Breast epithelium (tissue), 4 donors: ENCODE data around the gene ROR2. TPM values are rescaled to one million over a fixed set of nuclear protein-coding genes. Genes with fewer than 3 reads are reported as not detected.
A peak's percentile ranks its signal among the peaks of the same experiment; 100 is the strongest.

Experiments
- DNase-seq, 2 donors: peaks; one replicate each; pipeline ENCODE4 v3.0.0-alpha.2; 2019; ENCODE audit warnings: low spot score in 2 of 2
- H3K27ac ChIP-seq, 2 donors: fragments of 200-600 bp; sonication (generic) in 1 of 2; one replicate each; pipeline ENCODE4 v1.5.1; 2016 to 2019; ENCODE audit warnings: mild to moderate bottlenecking in 1 of 2
- H3K27me3 ChIP-seq, 2 donors: fragments of 200-600 bp; sonication (generic) in 1 of 2; one replicate each; pipeline versions ENCODE4 v1.5.1 to v1.6.0; 2017 to 2019; ENCODE audit warnings: control low read depth in 1 of 2, mild to moderate bottlenecking in 1 of 2
- H3K36me3 ChIP-seq: fragments of 200-600 bp; one replicate; pipeline ENCODE4 v1.5.1; 2019
- H3K4me1 ChIP-seq, 2 donors: fragments of 200-600 bp; sonication (generic); one replicate each; pipeline ENCODE4 v1.5.1; 2016 to 2019; ENCODE audit warnings: control low read depth in 1 of 2
- H3K4me3 ChIP-seq, 3 donors: fragments of 200-600 bp; sonication (generic); 1 replicate in 2 of 3; 2 replicates in 1 of 3; pipeline ENCODE4 v1.5.1; 2016 to 2019; ENCODE audit warnings: mild to moderate bottlenecking in 3 of 3, moderate library complexity in 2 of 3
- H3K9me3 ChIP-seq, 2 donors: fragments of 200-600 bp; sonication (generic) in 1 of 2; one replicate each; pipeline ENCODE4 v1.5.1; 2016 to 2019; ENCODE audit warnings: control low read depth in 1 of 2
- POLR2A ChIP-seq: fragments of 450-650 bp; IDR thresholded peaks from one replicate; pipeline ENCODE4 v1.6.1; 2016; ENCODE audit warnings: antibody characterized with exemption, mild to moderate bottlenecking, moderate library complexity
- POLR2AphosphoS5 ChIP-seq, 3 donors: sonication (generic); formaldehyde crosslinking; IDR thresholded peaks; one replicate each; pipeline ENCODE4 v1.6.1; 2017; ENCODE audit warnings: antibody characterized with exemption in 3 of 3
- intact Hi-C: fragments of 100-400 bp; cut with DNase I; formaldehyde crosslinking; loops from one replicate; pipeline ENCODE4 v1.15.1; 2023; ENCODE audit warnings: low total_unique reads
- total RNA-seq, 3 donors: library from RNA; depleted of rRNA; stranded (reverse); fragments of >200 nt; gene quantifications; one replicate each; pipeline ENCODE4 v1.1.0, GENCODE V29; 2016
- TF ChIP-seq, protein P1 (sequence below), 3 donors: fragments of 450-650 bp; IDR thresholded peaks; one replicate each; pipeline ENCODE4 v1.5.1; 2016 to 2017; ENCODE audit warnings: antibody characterized with exemption in 3 of 3, mild to moderate bottlenecking in 3 of 3, moderate library complexity in 3 of 3

ROR2 gene
- total RNA-seq, 3 donors from 2014 or later, result 2.1 to 25.6 (median 10.2) TPM

- no peaks in the 10 kb centered on the region for H3K9me3 ChIP-seq
- no peak for TF ChIP-seq POLR2A
- no peak for TF ChIP-seq POLR2AphosphoS5 (IDR thresholded peaks at IDR 0.05)
- TF ChIP-seq, protein P1, sequence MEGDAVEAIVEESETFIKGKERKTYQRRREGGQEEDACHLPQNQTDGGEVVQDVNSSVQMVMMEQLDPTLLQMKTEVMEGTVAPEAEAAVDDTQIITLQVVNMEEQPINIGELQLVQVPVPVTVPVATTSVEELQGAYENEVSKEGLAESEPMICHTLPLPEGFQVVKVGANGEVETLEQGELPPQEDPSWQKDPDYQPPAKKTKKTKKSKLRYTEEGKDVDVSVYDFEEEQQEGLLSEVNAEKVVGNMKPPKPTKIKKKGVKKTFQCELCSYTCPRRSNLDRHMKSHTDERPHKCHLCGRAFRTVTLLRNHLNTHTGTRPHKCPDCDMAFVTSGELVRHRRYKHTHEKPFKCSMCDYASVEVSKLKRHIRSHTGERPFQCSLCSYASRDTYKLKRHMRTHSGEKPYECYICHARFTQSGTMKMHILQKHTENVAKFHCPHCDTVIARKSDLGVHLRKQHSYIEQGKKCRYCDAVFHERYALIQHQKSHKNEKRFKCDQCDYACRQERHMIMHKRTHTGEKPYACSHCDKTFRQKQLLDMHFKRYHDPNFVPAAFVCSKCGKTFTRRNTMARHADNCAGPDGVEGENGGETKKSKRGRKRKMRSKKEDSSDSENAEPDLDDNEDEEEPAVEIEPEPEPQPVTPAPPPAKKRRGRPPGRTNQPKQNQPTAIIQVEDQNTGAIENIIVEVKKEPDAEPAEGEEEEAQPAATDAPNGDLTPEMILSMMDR (IDR thresholded peaks at IDR 0.05), result no peak
- no peak overlapping the region for H3K4me3 ChIP-seq
- no peaks in the 10 kb centered on the region for H3K27me3 ChIP-seq
- no peaks in the 10 kb centered on the region for H3K36me3 ChIP-seq
- intact Hi-C loops, result no loop called here
- no peak for DNase-seq
- no peak overlapping the region for H3K27ac ChIP-seq
- H3K4me1 ChIP-seq, result no peaks in the 10 kb centered on the region
Measured at GRCh38 chr9:91835216-91835615, 114.8 kb downstream of the ROR2 start.

DNA sequence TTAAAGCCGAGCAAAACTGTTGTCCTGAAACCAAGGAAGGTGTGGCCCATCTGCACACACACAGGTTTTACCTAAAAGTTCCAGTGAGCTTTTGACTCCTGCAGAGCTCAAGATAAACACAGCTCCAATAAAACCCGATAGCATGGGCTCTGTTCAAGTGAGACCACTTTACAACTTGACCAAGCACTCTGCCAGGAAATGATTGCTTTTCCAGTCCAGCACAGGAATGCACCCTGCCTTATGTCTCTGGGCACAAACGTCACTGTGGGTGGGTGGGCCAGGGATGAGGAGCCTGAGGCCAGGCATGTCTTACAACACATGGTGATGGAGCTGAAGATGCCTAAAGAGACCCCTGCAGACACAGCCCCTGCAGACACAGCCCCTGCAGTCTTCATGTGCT lies 115.3 kb downstream of the ROR2 start:
- H3K9me3 ChIP-seq, result no peaks in the 10 kb centered on the region
- TF ChIP-seq POLR2A (no peak), POLR2AphosphoS5 (IDR thresholded peaks at IDR 0.05) (no peak)
- TF ChIP-seq, protein P1 (IDR thresholded peaks at IDR 0.05), result no peak
- no peaks in the 10 kb centered on the region for H3K27me3 ChIP-seq
- H3K27ac ChIP-seq, result no peak overlapping the region
- intact Hi-C loops, result no loop called here
- H3K36me3 ChIP-seq, result no peaks in the 10 kb centered on the region
- H3K4me1 ChIP-seq, result no peaks in the 10 kb centered on the region
- no peak overlapping the region for H3K4me3 ChIP-seq
- DNase-seq, result no peak

DNA sequence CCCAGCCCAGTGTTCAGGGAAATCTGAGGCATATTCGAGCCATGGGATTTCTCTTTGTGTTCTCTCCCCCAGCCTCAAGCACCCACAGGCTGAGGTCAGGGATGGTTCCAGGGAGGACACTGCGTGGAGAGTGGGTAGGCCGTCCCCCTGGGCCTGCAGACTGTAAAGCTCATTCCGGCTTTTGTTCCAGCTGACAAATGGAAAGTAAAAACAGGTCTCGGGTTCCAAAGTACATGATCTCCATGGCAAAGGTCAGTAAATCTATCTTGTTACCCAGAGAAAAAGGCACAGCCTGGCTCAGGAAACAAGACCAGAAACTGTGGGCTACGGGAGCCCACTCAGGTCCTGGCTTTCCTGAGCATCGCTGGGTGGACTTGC lies 116.2 kb downstream of the ROR2 start:
- Histone ChIP-seq H3K36me3 (no peaks in the 10 kb centered on the region), H3K4me1 (no peaks in the 10 kb centered on the region), H3K4me3 (peak overlapping the region in 1 of 3 donors; percentile 11), H3K27me3 (no peaks in the 10 kb centered on the region), H3K9me3 (no peaks in the 10 kb centered on the region), H3K27ac (peak overlapping the region in 1 of 2 donors; percentile 19)
- no peak for DNase-seq
- TF ChIP-seq POLR2A (no peak), POLR2AphosphoS5 (IDR thresholded peaks at IDR 0.05) (no peak)
- TF ChIP-seq, protein P1 (IDR thresholded peaks at IDR 0.05), result no peak
- intact Hi-C loops, result no loop called here

DNA sequence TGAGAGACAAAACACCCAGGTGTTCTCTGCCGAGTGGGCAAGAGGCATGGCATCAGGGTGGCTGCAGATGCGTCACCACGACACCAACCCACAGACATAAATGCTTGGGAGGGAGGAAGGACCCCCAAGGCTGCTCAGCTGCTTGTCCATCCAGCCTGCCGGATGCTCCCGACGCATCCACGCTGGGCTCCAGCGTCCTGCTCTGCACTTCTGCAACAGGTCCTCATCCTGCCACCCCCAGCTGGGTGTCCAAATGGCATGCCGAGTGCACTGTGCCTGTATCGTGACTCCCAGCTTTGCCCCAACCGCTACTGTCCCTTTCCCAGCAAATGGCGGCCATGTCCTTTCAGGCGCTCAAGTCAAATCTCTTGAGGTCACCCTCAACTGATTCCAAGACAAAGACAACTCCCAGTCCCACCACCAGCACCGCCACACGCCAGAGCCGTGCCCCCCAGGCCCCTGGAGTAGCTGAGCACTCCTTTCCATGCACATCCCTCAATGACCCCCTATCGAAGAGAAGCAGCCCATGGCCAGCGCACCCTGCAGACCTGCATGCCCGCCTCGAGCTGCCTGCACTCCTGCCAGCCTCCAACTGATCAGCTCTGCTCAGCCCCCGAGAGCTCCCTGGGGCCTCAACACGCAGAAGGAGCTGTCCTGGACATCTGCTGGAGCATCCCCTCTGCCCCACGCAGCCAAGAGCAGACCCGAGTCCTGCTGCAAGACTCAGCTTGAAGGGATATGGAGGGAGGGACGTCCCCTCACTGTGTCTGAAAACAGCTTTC lies 116.7 kb downstream of the ROR2 start:
- Histone ChIP-seq H3K36me3 (no peaks in the 10 kb centered on the region), H3K27me3 (no peaks in the 10 kb centered on the region), H3K4me3 (peak overlapping the region in 1 of 3 donors; percentile 11), H3K4me1 (no peaks in the 10 kb centered on the region), H3K9me3 (no peaks in the 10 kb centered on the region), H3K27ac (peak overlapping the region in 1 of 2 donors; percentile 19)
- TF ChIP-seq, protein P1 (IDR thresholded peaks at IDR 0.05), result no peak
- TF ChIP-seq POLR2AphosphoS5 (IDR thresholded peaks at IDR 0.05) (no peak), POLR2A (no peak)
- DNase-seq, result no peak
- intact Hi-C loops, result no loop called here

DNA sequence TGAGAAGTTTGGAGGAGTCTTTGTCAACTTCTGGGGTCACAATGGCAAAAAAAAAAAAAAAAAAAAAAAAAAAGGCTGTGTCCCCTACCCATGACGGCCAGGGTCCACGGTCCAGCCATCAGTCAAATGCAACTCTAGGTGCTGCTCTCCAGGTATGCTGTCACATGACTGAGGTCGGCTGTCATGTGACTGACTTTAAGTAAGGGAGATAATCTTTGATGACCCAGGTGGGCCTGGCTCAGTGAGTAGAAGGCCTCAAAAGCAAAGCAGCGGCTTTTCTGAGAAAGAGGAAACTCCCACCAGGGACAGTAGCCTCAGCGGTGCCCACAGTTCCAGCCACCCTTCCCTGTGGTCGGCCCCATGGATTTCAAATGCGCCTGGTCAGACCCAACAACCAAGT lies 117.7 kb downstream of the ROR2 start:
- TF ChIP-seq, protein P1 (IDR thresholded peaks at IDR 0.05), result no peak
- TF ChIP-seq POLR2A, result no peak
- TF ChIP-seq POLR2AphosphoS5 (IDR thresholded peaks at IDR 0.05), result no peak
- intact Hi-C loops, result no loop called here
- no peak for DNase-seq
- Histone ChIP-seq H3K27ac (no peak overlapping the region), H3K9me3 (no peaks in the 10 kb centered on the region), H3K36me3 (no peaks in the 10 kb centered on the region), H3K27me3 (no peaks in the 10 kb centered on the region), H3K4me1 (no peaks in the 10 kb centered on the region), H3K4me3 (no peak overlapping the region)
